ENCODE measurements around the gene SUMO3.

SUMO3 gene

GRCh38 chr21:44783020-44783696 lies 34.7 kb downstream of the SUMO3 start:
- Mint-ChIP-seq H3K4me3 (no peak overlapping the region), H3K36me3 (ENCODE audit: insufficient read depth) (peaks cover 22% of the 10 kb centered on the region), H3K9me3 (no peaks in the 10 kb centered on the region), H3K27me3 (no peaks in the 10 kb centered on the region), H3K4me1 (ENCODE audit: low read depth in 2 of 2) (peaks cover 21 to 22% of the 10 kb centered on the region in 2 donors), H3K27ac (no peak overlapping the region)
- no peak for DNase-seq
- ATAC-seq (replicated peaks) = no peak

- Mint-ChIP-seq H3K27ac (no peak overlapping the region), H3K36me3 (ENCODE audit: insufficient read depth) (peaks cover 20% of the 10 kb centered on the region), H3K27me3 (no peaks in the 10 kb centered on the region), H3K9me3 (no peaks in the 10 kb centered on the region), H3K4me1 (ENCODE audit: low read depth in 2 of 2) (peaks cover 16 to 22% of the 10 kb centered on the region in 2 donors), H3K4me3 (no peak overlapping the region)
- DNase-seq (no peak), ATAC-seq (replicated peaks) (no peak)
These were observed 36.9 kb downstream of the SUMO3 start for GRCh38 chr21:44780767-44781459.

- H3K36me3 Mint-ChIP-seq (ENCODE audit: insufficient read depth) = peaks cover 25% of the 10 kb centered on the region
- peaks cover 10 to 17% of the 10 kb centered on the region in 2 donors for H3K4me1 Mint-ChIP-seq (ENCODE audit: low read depth in 2 of 2)
- H3K4me3 Mint-ChIP-seq = no peak overlapping the region
- no peaks in the 10 kb centered on the region for H3K9me3 Mint-ChIP-seq
- no peak for DNase-seq
- H3K27ac Mint-ChIP-seq = no peak overlapping the region
- H3K27me3 Mint-ChIP-seq = no peaks in the 10 kb centered on the region
- no peak for ATAC-seq (replicated peaks)
These were observed 37.7 kb downstream of the SUMO3 start for GRCh38 chr21:44780137-44780502.

- ATAC-seq (replicated peaks) (no peak), DNase-seq (no peak)
- Mint-ChIP-seq H3K36me3 (ENCODE audit: insufficient read depth) (peaks cover 29% of the 10 kb centered on the region), H3K27me3 (no peaks in the 10 kb centered on the region), H3K4me1 (ENCODE audit: low read depth in 2 of 2) (peaks cover 9 to 17% of the 10 kb centered on the region in 2 donors), H3K27ac (no peak overlapping the region), H3K9me3 (no peaks in the 10 kb centered on the region), H3K4me3 (no peak overlapping the region)
These were observed 38.3 kb downstream of the SUMO3 start for GRCh38 chr21:44779417-44780136.

GRCh38 chr21:44778983-44779382 lies 38.9 kb downstream of the SUMO3 start:
- Mint-ChIP-seq H3K4me1 (ENCODE audit: low read depth in 2 of 2) (peaks cover 4 to 17% of the 10 kb centered on the region in 2 donors), H3K36me3 (ENCODE audit: insufficient read depth) (peaks cover 32% of the 10 kb centered on the region), H3K9me3 (no peaks in the 10 kb centered on the region), H3K27ac (no peak overlapping the region), H3K4me3 (no peak overlapping the region), H3K27me3 (no peaks in the 10 kb centered on the region)
- ATAC-seq (replicated peaks) (no peak), DNase-seq (no peak)

- ATAC-seq (replicated peaks) = no peak
- Mint-ChIP-seq H3K27ac (no peak overlapping the region), H3K36me3 (ENCODE audit: insufficient read depth) (peaks cover 31% of the 10 kb centered on the region), H3K27me3 (no peaks in the 10 kb centered on the region), H3K4me1 (ENCODE audit: low read depth in 2 of 2) (peaks cover 3 to 17% of the 10 kb centered on the region in 2 donors), H3K4me3 (peak overlapping the region in 1 of 2 donors; percentile 31), H3K9me3 (no peaks in the 10 kb centered on the region)
- no peak for DNase-seq
These were observed 39.4 kb downstream of the SUMO3 start for GRCh38 chr21:44778499-44778911.

GRCh38 chr21:44778094-44778493 lies 39.8 kb downstream of the SUMO3 start:
- Mint-ChIP-seq H3K9me3 (no peaks in the 10 kb centered on the region), H3K27ac (no peak overlapping the region), H3K4me1 (ENCODE audit: low read depth in 2 of 2) (peaks cover 0 to 14% of the 10 kb centered on the region in 2 donors), H3K4me3 (peak overlapping the region in 1 of 2 donors; percentile 31), H3K27me3 (no peaks in the 10 kb centered on the region), H3K36me3 (ENCODE audit: insufficient read depth) (peaks cover 29% of the 10 kb centered on the region)
- ATAC-seq (replicated peaks) = no peak
- DNase-seq = no peak

- Mint-ChIP-seq H3K4me1 (ENCODE audit: low read depth in 2 of 2) (peaks cover 0 to 12% of the 10 kb centered on the region in 2 donors), H3K27me3 (no peaks in the 10 kb centered on the region), H3K4me3 (no peak overlapping the region), H3K27ac (no peak overlapping the region), H3K9me3 (no peaks in the 10 kb centered on the region), H3K36me3 (ENCODE audit: insufficient read depth) (peaks cover 39% of the 10 kb centered on the region)
- no peak for ATAC-seq (replicated peaks)
- DNase-seq = no peak
These were observed 42.9 kb downstream of the SUMO3 start for GRCh38 chr21:44774972-44775371.

GRCh38 chr21:44773291-44773932 lies 44.5 kb downstream of the SUMO3 start:
- H3K9me3 Mint-ChIP-seq = no peaks in the 10 kb centered on the region

GRCh38 chr21:44771896-44772525 lies 45.9 kb downstream of the SUMO3 start:
- DNase-seq (no peak), ATAC-seq (replicated peaks) (no peak)
- peaks cover 48% of the 10 kb centered on the region for H3K36me3 Mint-ChIP-seq (ENCODE audit: insufficient read depth)
- no peak overlapping the region for H3K4me3 Mint-ChIP-seq
- no peaks in the 10 kb centered on the region for H3K27me3 Mint-ChIP-seq
- no peaks in the 10 kb centered on the region for H3K9me3 Mint-ChIP-seq
- peaks cover 0 to 2% of the 10 kb centered on the region in 2 donors for H3K4me1 Mint-ChIP-seq (ENCODE audit: low read depth in 2 of 2)
- peak overlapping the region in 1 of 2 donors; percentile 47 for H3K27ac Mint-ChIP-seq

More at GRCh38 chr21:44773291-44773932, 44.5 kb downstream of the SUMO3 start:
- DNase-seq = no peak
- H3K4me1 Mint-ChIP-seq (ENCODE audit: low read depth in 2 of 2) = peaks cover 0 to 7% of the 10 kb centered on the region in 2 donors
- peaks cover 48% of the 10 kb centered on the region for H3K36me3 Mint-ChIP-seq (ENCODE audit: insufficient read depth)
- peak overlapping the region in 1 of 2 donors; percentile 16 for H3K27ac Mint-ChIP-seq
- H3K4me3 Mint-ChIP-seq = no peak overlapping the region
- no peaks in the 10 kb centered on the region for H3K27me3 Mint-ChIP-seq
- ATAC-seq (replicated peaks) = no peak

- Mint-ChIP-seq H3K27ac (peak overlapping the region in 1 of 2 donors; percentile 89), H3K27me3 (no peaks in the 10 kb centered on the region), H3K4me3 (no peak overlapping the region), H3K9me3 (no peaks in the 10 kb centered on the region), H3K4me1 (ENCODE audit: low read depth in 2 of 2) (peaks cover 10 to 18% of the 10 kb centered on the region in 2 donors), H3K36me3 (ENCODE audit: insufficient read depth) (peaks cover 36% of the 10 kb centered on the region)
- ATAC-seq (replicated peaks) = no peak
- no peak for DNase-seq
These were observed 49.7 kb downstream of the SUMO3 start for GRCh38 chr21:44767834-44768831.

- H3K4me1 Mint-ChIP-seq (ENCODE audit: low read depth in 2 of 2) = peaks cover 10 to 16% of the 10 kb centered on the region in 2 donors
- ATAC-seq (replicated peaks) (no peak), DNase-seq (no peak)
- H3K4me3 Mint-ChIP-seq = no peak overlapping the region
- H3K27me3 Mint-ChIP-seq = no peaks in the 10 kb centered on the region
- peaks cover 28% of the 10 kb centered on the region for H3K36me3 Mint-ChIP-seq (ENCODE audit: insufficient read depth)
- peak overlapping the region in 1 of 2 donors; percentile 89 for H3K27ac Mint-ChIP-seq
- H3K9me3 Mint-ChIP-seq = no peaks in the 10 kb centered on the region
These were observed 51.0 kb downstream of the SUMO3 start for GRCh38 chr21:44766818-44767354.
